Posterior vena cava (tissue), 2 donors: ENCODE data around the gene PLEKHG4. TPM values are rescaled to one million over a fixed set of nuclear protein-coding genes. Genes with fewer than 3 reads are reported as not detected.
A peak's percentile ranks its signal among the peaks of the same experiment; 100 is the strongest.

ENCODE experiments used
- DNase-seq: peaks from one replicate; pipeline ENCODE4 v3.0.0-alpha.2; 2020; ENCODE audit warnings: low spot score
- intact Hi-C, 2 donors: fragments of 100-400 bp; cut with DNase I; formaldehyde crosslinking; loops; one replicate each; pipeline versions ENCODE4 v1.14.1 to v1.14.2; 2022 to 2023
- total RNA-seq, 2 donors: library from RNA; stranded (reverse); fragmentation: NEBNext Ultra II Directional; extraction: Animal tissue kit (Norgen Biotek cat#: 25700); gene quantifications; one replicate each; pipeline ENCODE4 v1.2.1, GENCODE V29; 2021
- donor health status: DM: yes; HTN: yes; CAD: no.
- donor health status: DM: yes; HTN: yes; CAD: no.

The PLEKHG4 gene
- total RNA-seq, 2 donors from 2014 or later = 3.2 to 5.4 TPM

DNA sequence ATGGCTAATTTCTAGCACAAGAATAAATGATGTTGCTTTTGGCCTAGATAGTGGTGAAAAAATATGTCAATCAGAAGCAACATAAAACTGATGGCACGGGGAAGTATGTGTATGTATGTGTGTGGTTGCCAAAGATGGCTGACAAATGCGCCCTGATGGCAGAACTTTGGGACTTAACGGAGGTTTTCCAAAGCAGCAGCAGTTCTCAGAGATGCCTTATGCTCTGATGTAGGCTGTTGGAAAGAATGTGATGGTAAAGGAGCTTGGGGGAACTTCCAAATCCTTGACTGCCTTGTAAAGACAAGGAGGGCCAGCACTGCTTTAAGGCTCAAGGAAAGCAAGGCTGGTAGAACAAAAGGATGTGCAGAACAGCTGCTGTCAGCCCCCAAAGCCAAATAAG lies 31.2 kb downstream of the PLEKHG4 start:
- no peak for DNase-seq
- intact Hi-C loops = no loop called here

DNA sequence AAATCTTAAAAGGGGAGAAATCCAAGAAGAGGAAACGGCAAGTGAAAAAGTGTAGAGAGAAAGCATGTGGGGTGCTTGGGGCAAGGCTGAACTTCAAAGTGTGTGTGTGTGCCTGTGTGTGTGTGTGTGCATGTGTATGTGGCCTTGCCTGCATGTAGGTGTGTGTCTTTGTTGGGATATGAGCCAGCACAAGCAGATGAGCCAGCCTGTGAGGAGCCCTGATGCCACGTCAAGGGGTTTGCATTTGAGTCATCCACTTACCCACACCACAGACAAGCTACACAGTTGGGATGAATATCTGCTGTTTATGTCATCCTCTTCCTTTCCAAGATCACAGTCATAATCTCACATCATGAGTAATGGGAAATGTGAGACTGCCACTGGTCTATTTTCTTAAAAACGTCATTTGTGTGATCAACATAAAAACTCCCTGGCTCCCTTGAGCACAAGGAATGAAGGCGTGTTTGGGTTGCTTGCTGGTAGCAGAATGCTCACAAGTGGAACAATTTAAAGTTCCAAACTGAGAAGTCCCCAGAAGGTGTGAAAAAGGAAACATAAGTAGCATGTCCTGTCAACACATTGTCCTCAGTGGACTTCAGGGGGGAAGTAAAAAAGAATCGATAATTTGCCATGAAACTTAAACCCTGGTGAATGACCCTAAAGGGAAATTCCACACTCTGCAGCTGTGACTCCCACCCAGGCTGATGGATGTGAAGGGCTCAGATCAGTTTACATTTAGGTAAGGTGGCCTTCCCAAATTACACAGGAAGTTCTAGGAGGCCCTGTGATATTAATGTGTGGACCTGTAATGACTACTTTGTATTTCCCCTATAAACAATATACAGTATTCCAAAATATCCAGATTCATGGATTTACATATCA lies 32.5 kb downstream of the PLEKHG4 start:
- intact Hi-C loops = no loop called here
- DNase-seq = no peak

DNA sequence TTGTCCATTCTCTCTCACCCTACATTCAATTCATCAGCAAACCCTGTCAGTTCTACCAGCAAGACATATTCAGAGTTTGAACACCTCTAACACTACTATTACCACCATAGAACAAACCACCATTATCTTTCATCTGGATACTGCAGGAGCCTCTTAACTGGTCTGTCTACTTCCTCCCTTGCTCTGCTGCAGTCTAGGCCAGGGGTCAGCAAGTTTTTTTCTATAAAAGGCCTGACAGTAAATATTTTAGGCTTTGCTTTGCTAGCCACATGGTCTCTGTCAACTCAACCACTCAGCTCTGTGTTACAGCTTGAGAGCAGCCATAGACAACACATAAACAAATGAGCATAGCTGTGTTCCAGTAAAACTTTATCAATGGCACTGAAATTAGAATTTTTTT lies 33.4 kb downstream of the PLEKHG4 start:
- intact Hi-C loops = no loop called here
- DNase-seq = no peak

DNA sequence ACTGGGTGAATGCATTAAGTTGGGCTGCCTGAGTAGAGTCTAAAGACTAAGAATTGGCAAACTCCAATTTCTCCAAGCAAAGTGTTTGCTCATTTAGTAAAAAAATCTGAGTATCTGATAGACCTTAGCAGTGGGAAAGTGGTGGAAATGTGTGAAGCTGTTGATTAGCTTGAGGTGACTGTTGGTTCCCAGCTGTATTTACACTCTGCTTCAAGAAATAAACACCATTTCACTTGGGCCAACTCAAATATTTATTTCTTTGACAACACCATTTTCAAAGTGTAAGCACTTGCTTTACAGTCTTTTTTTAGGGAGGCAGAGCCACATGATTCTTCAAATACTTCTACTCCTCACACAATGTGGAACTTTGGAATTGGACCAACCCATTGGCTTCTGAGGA lies 38.5 kb downstream of the PLEKHG4 start:
- intact Hi-C loops = no loop called here

DNA sequence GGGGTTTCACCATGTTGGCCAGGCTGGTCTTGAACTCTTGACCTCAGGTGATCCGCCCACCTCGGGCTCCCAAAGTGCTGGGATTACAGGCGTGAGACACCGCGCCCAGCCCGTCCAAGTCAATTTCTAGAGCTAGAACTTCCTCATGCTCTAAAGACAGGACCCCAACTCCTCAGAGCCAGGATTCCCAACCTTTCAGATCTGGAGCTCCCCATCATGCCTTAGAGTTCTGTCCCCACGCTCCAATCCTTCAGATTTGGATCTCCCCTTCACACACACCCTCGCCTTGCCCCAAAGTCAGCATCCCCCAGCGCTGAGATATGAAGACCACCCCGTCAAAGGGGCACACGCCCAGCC lies 46.8 kb downstream of the PLEKHG4 start:
- intact Hi-C loops = no loop called here
- DNase-seq = no peak

More for the DNA sequence above, 38.5 kb downstream of the PLEKHG4 start:
- DNase-seq = no peak

DNA sequence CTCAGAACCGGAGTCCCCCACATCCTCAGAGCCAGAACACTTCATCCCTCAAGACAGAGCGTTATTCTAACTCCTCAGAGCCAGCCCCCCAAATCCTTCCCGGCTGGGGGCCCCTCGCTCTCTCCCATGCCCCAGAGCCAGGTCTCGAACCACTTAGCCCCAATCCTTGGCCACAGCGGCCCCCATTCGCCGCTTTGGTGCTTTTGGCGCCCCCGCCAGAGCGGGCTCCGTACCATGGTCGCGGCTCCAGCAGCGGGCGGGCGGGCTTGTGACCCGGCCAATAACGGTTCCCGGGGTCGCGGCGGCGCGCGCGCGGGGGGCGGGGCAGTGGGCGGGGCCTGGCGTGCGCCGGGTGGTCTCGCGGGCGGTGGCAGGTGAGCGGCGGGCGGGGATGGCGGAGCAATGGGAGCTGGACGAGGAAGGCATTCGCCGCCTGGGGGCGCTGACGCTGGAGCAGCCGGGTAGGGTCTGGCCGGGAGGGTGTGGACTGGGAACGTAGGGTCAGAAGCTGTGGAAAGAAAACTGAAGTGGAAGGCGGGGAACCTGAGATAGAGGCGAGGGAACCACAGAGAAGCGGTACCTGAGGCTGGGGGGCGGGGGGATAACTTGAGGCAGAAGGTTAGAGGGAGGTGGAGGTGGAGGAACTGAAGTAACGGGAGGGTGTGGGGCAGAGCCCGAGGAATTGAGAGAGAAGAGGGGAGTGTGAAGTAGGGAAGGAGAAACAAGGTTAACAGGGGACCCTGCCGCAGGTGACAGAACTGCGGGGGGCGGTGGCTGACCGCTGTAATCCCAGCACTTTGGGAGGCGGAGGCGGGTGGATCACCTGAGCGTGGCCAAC lies 47.4 kb downstream of the PLEKHG4 start, which contains the start of the genes KCTD19 and LRRC36:
Gene KCTD19 (minus strand): TSS at position 270 of the 838 bp plus-strand sequence. CDS start 34 bp downstream, at position 236.
Gene LRRC36 (plus strand): TSS at position 344 of the 838 bp plus-strand sequence. CDS start 48 bp downstream, at position 392.
- DNase-seq = peak; percentile 86
- intact Hi-C loops = no loop called here

DNA sequence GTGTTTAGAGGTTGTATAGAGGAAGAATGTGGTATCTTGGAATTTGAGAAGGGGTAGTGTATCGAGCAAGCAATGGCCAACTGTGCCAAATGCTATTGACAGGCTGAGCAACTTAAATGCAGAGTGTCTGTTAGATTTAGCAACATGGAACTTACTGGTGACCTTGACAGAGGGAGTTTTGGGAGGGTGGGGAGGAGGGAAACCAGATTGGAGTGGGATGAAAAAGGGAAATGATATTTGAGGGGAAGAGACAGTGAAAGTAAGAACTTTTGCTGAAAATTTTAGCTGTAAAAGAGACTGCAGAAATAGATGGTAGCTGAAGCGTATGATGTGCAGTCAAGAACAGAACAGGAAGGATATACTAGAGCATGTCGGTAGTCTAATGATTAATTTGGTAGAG lies 48.4 kb downstream of the PLEKHG4 start:
- DNase-seq = no peak
- intact Hi-C loops = no loop called here

DNA sequence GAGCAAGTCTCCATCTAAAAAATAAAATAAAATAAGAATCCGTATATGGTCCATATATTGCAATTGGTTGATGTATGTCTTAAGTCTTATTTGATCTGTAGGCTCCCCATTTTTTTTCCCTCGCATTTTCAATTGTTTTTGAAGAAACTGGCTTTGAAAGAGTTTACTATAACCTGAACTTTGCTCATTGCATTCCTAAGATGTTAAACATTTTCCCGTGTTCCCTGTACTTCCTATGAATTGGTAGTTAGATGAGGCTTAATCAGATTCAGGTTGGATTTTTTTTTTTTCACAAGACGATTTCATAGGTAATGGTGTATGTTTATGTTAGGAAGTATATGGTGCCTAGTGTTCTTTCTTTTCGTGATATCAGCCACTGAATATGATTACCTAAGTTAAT lies 50.6 kb downstream of the PLEKHG4 start:
- intact Hi-C loops = no loop called here
- DNase-seq = no peak

DNA sequence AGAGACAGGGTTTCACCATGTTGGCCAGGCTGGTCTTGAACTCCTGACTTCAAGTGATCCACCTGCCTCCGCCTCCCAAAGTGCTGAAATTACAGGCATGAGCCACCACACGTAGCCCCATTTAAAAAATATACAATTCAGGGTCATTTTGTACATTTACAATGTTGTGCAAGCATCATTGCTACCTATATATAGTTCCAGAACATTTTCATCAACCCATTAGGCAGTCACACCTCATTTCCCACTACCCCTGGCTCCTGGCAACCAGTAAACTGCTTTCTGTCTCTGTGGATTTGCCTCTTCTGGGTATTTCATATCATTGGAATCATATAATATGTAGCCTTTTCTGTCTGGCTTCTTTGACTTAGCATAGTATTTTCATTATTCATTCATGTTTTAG lies 54.0 kb downstream of the PLEKHG4 start:
- intact Hi-C loops = no loop called here
- DNase-seq = no peak

DNA sequence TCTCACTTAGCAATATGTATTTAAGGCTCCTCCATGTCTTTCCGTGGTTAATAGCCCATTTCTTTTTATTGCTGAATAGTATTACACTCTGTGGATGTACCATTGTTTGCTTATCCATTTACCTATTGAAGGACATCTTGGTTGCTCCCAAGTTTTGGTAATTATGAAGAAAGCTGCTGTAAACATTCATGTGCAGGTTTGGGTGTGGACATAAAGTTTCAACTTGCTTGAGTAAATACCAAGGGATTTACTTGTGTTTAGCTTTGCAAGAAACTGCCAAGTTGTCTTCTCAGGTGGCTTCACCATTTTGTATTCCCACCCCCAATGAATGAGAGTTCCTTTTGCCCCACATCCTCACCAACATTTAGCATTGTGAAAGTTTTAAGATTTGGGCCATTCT lies 56.8 kb downstream of the PLEKHG4 start:
- intact Hi-C loops = no loop called here
- DNase-seq = no peak

DNA sequence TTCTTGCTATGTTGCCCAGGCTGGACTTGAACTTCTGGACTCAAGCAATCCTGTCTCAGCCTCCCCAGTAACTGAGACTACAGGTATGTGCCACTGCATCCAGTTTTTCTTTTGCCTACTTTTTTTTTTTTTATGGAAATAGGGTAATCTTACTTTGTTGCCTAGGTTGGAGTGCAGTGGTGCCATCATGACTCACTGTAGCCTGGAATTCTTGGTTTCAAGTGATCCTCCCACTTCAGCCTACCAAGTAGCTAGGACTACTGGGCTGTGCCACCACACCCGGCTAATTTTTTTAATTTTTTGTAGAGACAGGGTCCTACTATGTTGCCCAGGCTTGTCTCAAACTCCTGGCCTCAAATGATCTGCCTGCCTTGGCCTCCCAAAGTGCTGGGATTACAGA lies 57.3 kb downstream of the PLEKHG4 start:
- DNase-seq = no peak
- intact Hi-C loops = no loop called here

Other genes starting within 250 kb of the PLEKHG4 start
- 10 to 100 TPM; 10.4 to 12.0 TPM for gene PHAF1, start 169.6 kb upstream of the PLEKHG4 start, total RNA-seq
- gene B3GNT9, start 128.5 kb upstream of the PLEKHG4 start, total RNA-seq = 10 to 100 TPM; 13.0 to 22.0 TPM
- gene TRADD, start 119.6 kb upstream of the PLEKHG4 start, total RNA-seq = 10 to 100 TPM; 15.6 to 17.4 TPM
- 10 to 100 TPM in 1 of 2 donors, 1 to 10 TPM in 1; 9.2 to 13.0 TPM for gene FBXL8, start 119.6 kb upstream of the PLEKHG4 start, total RNA-seq
- gene HSF4, start 114.8 kb upstream of the PLEKHG4 start, total RNA-seq = 10 to 100 TPM; 25.8 to 40.1 TPM
- gene NOL3, start 109.0 kb upstream of the PLEKHG4 start, total RNA-seq = 10 to 100 TPM; 18.8 to 31.6 TPM
- gene MATCAP1, start 95.6 kb upstream of the PLEKHG4 start, total RNA-seq = 10 to 100 TPM; 18.3 to 22.1 TPM
- 1 to 10 TPM; 1.6 to 3.1 TPM for gene EXOC3L1, start 89.4 kb upstream of the PLEKHG4 start, total RNA-seq
- 10 to 100 TPM; 42.0 to 43.8 TPM for gene E2F4, start 87.4 kb upstream of the PLEKHG4 start, total RNA-seq
- gene ELMO3, start 80.4 kb upstream of the PLEKHG4 start, total RNA-seq = 1 to 10 TPM in 1 of 2 donors, under 1 TPM in 1; 0.93 to 1.2 TPM
- 10 to 100 TPM; 25.1 to 33.1 TPM for gene TMEM208, start 52.4 kb upstream of the PLEKHG4 start, total RNA-seq
- gene FHOD1, start 32.1 kb upstream of the PLEKHG4 start, total RNA-seq = 10 to 100 TPM; 23.8 to 32.9 TPM
- 1 to 10 TPM in 1 of 2 donors, under 1 TPM in 1; 0.57 to 1.1 TPM for gene SLC9A5, start 30.6 kb upstream of the PLEKHG4 start, total RNA-seq
- gene KCTD19, start 47.2 kb downstream of the PLEKHG4 start, total RNA-seq = not detected
- under 1 TPM in 1 of 2 donors, not detected in 1; 0.56 TPM for gene LRRC36, start 47.3 kb downstream of the PLEKHG4 start, total RNA-seq
- 10 to 100 TPM in 1 of 2 donors, 1 to 10 TPM in 1; 8.2 to 39.3 TPM for gene TPPP3, start 114.0 kb downstream of the PLEKHG4 start, total RNA-seq
- gene ZDHHC1, start 136.9 kb downstream of the PLEKHG4 start, total RNA-seq = 10 to 100 TPM; 10.7 to 11.3 TPM
- gene HSD11B2, start 151.6 kb downstream of the PLEKHG4 start, total RNA-seq = 1 to 10 TPM in 1 of 2 donors, under 1 TPM in 1; 0.43 to 3.2 TPM
- 10 to 100 TPM; 56.7 to 73.4 TPM for gene ATP6V0D1, start 201.6 kb downstream of the PLEKHG4 start, total RNA-seq
- not detected for gene AGRP, start 204.0 kb downstream of the PLEKHG4 start, total RNA-seq
- 100 to 1,000 TPM in 1 of 2 donors, 10 to 100 TPM in 1; 92.5 to 123 TPM for gene RIPOR1, start 249.3 kb downstream of the PLEKHG4 start, total RNA-seq